ENCODE data around the gene MALRD1. TPM values are rescaled to one million over a fixed set of nuclear protein-coding genes. Genes with fewer than 3 reads are reported as not detected.

The MALRD1 gene
- total RNA-seq, 2 experiments from 2014 or later = not detected

GRCh38 chr10:19570120-19570519 is 521.5 kb downstream of the MALRD1 start:
- Histone ChIP-seq H3K4me1 (ENCODE audit: insufficient read depth, low read length) (no peaks in the 10 kb centered on the region), H3K27me3 (ENCODE audit: control insufficient read depth in 1 of 2, insufficient read depth in 2 of 2, low read length in 2 of 2) (no peaks in the 10 kb centered on the region), H3K4me3 (ENCODE audit: low read length) (no peak overlapping the region), H3K27ac (ENCODE audit: low read depth in 1 of 2, low read length in 2 of 2) (no peak overlapping the region), H3K9me3 (ENCODE audit: control insufficient read depth in 1 of 2, insufficient read depth in 1 of 2, low read length in 2 of 2) (peaks cover 0 to 6% of the 10 kb centered on the region in 2 experiments), H3K36me3 (ENCODE audit: insufficient read depth, low read length) (no peaks in the 10 kb centered on the region)
- Mint-ChIP-seq H3K4me3 (no peak overlapping the region), H3K27ac (no peak overlapping the region), H3K4me1 (ENCODE audit: low read depth) (no peaks in the 10 kb centered on the region), H3K9me3 (peaks cover 2% of the 10 kb centered on the region), H3K36me3 (ENCODE audit: low read depth) (no peaks in the 10 kb centered on the region), H3K27me3 (no peaks in the 10 kb centered on the region)
- intact Hi-C loops (cut with DNase I, micrococcal nuclease) = no loop called here
- ATAC-seq (ENCODE audit: poor library complexity) = no peak
- ChIA-PET POLR2A (no interaction called here), CTCF (no interaction called here)
- DNase-seq = no peak
- no peak for TF ChIP-seq CTCF (IDR thresholded peaks at IDR 0.05)

DNA sequence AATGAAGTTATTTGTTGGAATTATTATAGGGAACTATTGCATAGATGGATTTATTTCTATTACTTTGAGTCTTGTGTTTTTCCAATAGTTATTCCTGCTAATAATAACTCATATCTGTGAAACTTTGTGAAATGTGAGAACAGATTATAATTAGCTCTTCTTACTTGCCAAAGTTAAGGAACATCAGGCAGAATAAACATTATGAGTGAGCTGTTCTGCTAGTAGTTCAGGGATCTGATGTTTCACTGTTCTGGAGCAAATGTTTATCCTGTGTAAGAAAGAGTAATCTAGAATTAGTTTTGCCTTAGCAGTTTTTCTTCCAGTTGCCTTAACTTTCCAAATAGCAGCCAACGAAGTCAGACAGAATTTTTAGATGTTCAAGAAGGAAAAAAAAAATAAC is 522.4 kb downstream of the MALRD1 start:
- H3K9me3 Mint-ChIP-seq = peaks cover 1% of the 10 kb centered on the region
- Histone ChIP-seq H3K9me3 (ENCODE audit: control insufficient read depth in 1 of 2, insufficient read depth in 1 of 2, low read length in 2 of 2) (peaks cover 0 to 6% of the 10 kb centered on the region in 2 experiments), H3K27me3 (ENCODE audit: control insufficient read depth in 1 of 2, insufficient read depth in 2 of 2, low read length in 2 of 2) (no peaks in the 10 kb centered on the region), H3K4me1 (ENCODE audit: insufficient read depth, low read length) (no peaks in the 10 kb centered on the region), H3K27ac (ENCODE audit: low read depth in 1 of 2, low read length in 2 of 2) (no peak overlapping the region), H3K4me3 (ENCODE audit: low read length) (no peak overlapping the region), H3K36me3 (ENCODE audit: insufficient read depth, low read length) (no peaks in the 10 kb centered on the region)
- no peak overlapping the region for H3K4me3 Mint-ChIP-seq
- ChIA-PET CTCF (no interaction called here), POLR2A (no interaction called here)
- DNase-seq (no peak), ATAC-seq (ENCODE audit: poor library complexity) (no peak)
- no peak overlapping the region for H3K27ac Mint-ChIP-seq
- H3K27me3 Mint-ChIP-seq = no peaks in the 10 kb centered on the region
- no peaks in the 10 kb centered on the region for H3K36me3 Mint-ChIP-seq (ENCODE audit: low read depth)
- TF ChIP-seq CTCF (IDR thresholded peaks at IDR 0.05) = no peak
- intact Hi-C loops (cut with DNase I, micrococcal nuclease) = no loop called here
- H3K4me1 Mint-ChIP-seq (ENCODE audit: low read depth) = no peaks in the 10 kb centered on the region

DNA sequence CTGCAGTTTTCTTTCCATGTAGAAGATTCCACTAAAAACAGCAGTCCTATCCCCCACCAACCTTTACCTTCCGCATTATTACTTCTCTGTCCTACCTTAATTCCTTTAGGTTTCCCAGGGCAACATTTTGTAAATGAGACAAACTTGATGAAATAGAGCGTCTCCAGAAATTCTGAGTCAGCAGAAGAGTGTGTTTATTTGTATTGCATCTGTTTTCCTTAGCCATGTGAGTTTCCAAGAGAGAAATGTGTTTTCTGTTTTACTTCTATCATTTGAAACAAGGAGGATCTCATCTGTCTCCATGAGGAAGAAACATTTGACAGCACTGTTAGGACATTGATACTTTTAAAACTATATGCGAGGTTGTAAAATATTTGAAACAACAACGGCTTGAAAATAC is 523.5 kb downstream of the MALRD1 start:
- no peaks in the 10 kb centered on the region for H3K27me3 ChIP-seq (ENCODE audit: control insufficient read depth in 1 of 2, insufficient read depth in 2 of 2, low read length in 2 of 2)
- ATAC-seq (ENCODE audit: poor library complexity) = no peak
- ChIA-PET CTCF (no interaction called here), POLR2A (no interaction called here)
- Mint-ChIP-seq H3K4me3 (no peak overlapping the region), H3K9me3 (peaks cover 1% of the 10 kb centered on the region), H3K36me3 (ENCODE audit: low read depth) (no peaks in the 10 kb centered on the region), H3K27ac (no peak overlapping the region), H3K4me1 (ENCODE audit: low read depth) (no peaks in the 10 kb centered on the region), H3K27me3 (no peaks in the 10 kb centered on the region)
- TF ChIP-seq CTCF (IDR thresholded peaks at IDR 0.05) = no peak
- intact Hi-C loops (cut with DNase I, micrococcal nuclease) = no loop called here
- no peaks in the 10 kb centered on the region for H3K4me1 ChIP-seq (ENCODE audit: insufficient read depth, low read length)
- no peaks in the 10 kb centered on the region for H3K36me3 ChIP-seq (ENCODE audit: insufficient read depth, low read length)
- no peak overlapping the region for H3K4me3 ChIP-seq (ENCODE audit: low read length)
- no peak for DNase-seq
- H3K9me3 ChIP-seq (ENCODE audit: control insufficient read depth in 1 of 2, insufficient read depth in 1 of 2, low read length in 2 of 2) = peaks cover 0 to 3% of the 10 kb centered on the region in 2 experiments
- H3K27ac ChIP-seq (ENCODE audit: low read depth in 1 of 2, low read length in 2 of 2) = no peak overlapping the region

All from CD4-positive, alpha-beta T cell (primary cell).